GM19328 (cell line): ENCODE measurements around the gene C16orf54.
"Not testable (repeated sequence)": the region's sequence is repeated elsewhere in the genome, so short reads cannot be mapped to it uniquely, and the experiment has no call there.

Experiments
- ATAC-seq: cut with Tn5 transposase; IDR thresholded peaks from one replicate; pipeline ENCODE4 v1.9.1; 2021; ENCODE audit warnings: mild to moderate bottlenecking, moderate library complexity; ENCODE audit not compliant: unreplicated experiment

The C16orf54 gene

GRCh38 chr16:29710227-29711219 is 35.3 kb downstream of the C16orf54 start:
- no peak for ATAC-seq

GRCh38 chr16:29709657-29710056 is 36.1 kb downstream of the C16orf54 start:
- ATAC-seq: not testable (repeated sequence)

- no peak for ATAC-seq
Observed at GRCh38 chr16:29708917-29709600, 36.7 kb downstream of the C16orf54 start.

GRCh38 chr16:29707160-29707559 is 38.6 kb downstream of the C16orf54 start:
- not testable (repeated sequence) for ATAC-seq

- ATAC-seq: no peak
Observed at GRCh38 chr16:29705030-29705429, 40.8 kb downstream of the C16orf54 start.

- ATAC-seq: no peak
Observed at GRCh38 chr16:29702269-29702668, 43.5 kb downstream of the C16orf54 start.

GRCh38 chr16:29701214-29701555 is 44.6 kb downstream of the C16orf54 start:
- no peak for ATAC-seq

GRCh38 chr16:29700253-29700987 is 45.4 kb downstream of the C16orf54 start:
- ATAC-seq: no peak

- no peak for ATAC-seq
Observed at GRCh38 chr16:29699324-29700219, 46.2 kb downstream of the C16orf54 start.

- ATAC-seq: no peak
Observed at GRCh38 chr16:29698484-29699323, 47.1 kb downstream of the C16orf54 start.

GRCh38 chr16:29698042-29698441 is 47.7 kb downstream of the C16orf54 start:
- ATAC-seq: no peak

- no peak for ATAC-seq
Observed at GRCh38 chr16:29697391-29697790, 48.4 kb downstream of the C16orf54 start.

- ATAC-seq: no peak
Observed at GRCh38 chr16:29696881-29697331, 48.9 kb downstream of the C16orf54 start.

GRCh38 chr16:29695675-29696074 is 50.1 kb downstream of the C16orf54 start:
- ATAC-seq: not testable (repeated sequence)

GRCh38 chr16:29694384-29695195 is 51.2 kb downstream of the C16orf54 start:
- ATAC-seq: no peak

- ATAC-seq: not testable (repeated sequence)
Observed at GRCh38 chr16:29692606-29693005, 53.2 kb downstream of the C16orf54 start.
